Activated T-helper 2 cell treated with anti-CD3 and anti-CD28 coated beads, Interferon-gamma antibody, Interleukin-2, Interleukin-4, amounts not matched to agents 10 μg/mL and 5 μg/mL and 100 μg/mL, durations not matched to agents 14 hours and 24 hours and 36 hours (primary cell): ENCODE data around the gene HLA-A. TPM values are rescaled to one million over a fixed set of nuclear protein-coding genes. Genes with fewer than 3 reads are reported as not detected.

Experiments
- DNase-seq: peaks from one replicate; pipeline ENCODE4 v3.0.0; 2021; ENCODE audit warnings: low spot score
- H3K27ac Mint-ChIP-seq: one replicate; pipeline ENCODE4 v1.8.0; 2021; ENCODE audit warnings: mixed read lengths
- H3K27me3 Mint-ChIP-seq: one replicate; pipeline ENCODE4 v1.8.0; 2021; ENCODE audit warnings: low read depth, mixed read lengths
- H3K36me3 Mint-ChIP-seq: one replicate; pipeline ENCODE4 v1.8.0; 2021; ENCODE audit warnings: low read depth, mixed read lengths
- H3K4me1 Mint-ChIP-seq: one replicate; pipeline ENCODE4 v1.8.0; 2021; ENCODE audit warnings: low read depth, mixed read lengths
- H3K4me3 Mint-ChIP-seq: one replicate; pipeline ENCODE4 v1.8.0; 2021; ENCODE audit warnings: low read depth, mild to moderate bottlenecking, moderate library complexity, mixed read lengths
- H3K9me3 Mint-ChIP-seq: one replicate; pipeline ENCODE4 v1.8.0; 2021; ENCODE audit warnings: mixed read lengths
- intact Hi-C: fragments of 100-400 bp; cut with micrococcal nuclease; formaldehyde crosslinking; loops from one replicate; pipeline ENCODE4 v1.15.1; 2023
- total RNA-seq: library from RNA; stranded (reverse); gene quantifications from 2 replicates; pipeline ENCODE4 v1.2.3, GENCODE V29; 2022

HLA-A gene
- 1,569 and 1,592 TPM in 2 replicates for total RNA-seq

DNA sequence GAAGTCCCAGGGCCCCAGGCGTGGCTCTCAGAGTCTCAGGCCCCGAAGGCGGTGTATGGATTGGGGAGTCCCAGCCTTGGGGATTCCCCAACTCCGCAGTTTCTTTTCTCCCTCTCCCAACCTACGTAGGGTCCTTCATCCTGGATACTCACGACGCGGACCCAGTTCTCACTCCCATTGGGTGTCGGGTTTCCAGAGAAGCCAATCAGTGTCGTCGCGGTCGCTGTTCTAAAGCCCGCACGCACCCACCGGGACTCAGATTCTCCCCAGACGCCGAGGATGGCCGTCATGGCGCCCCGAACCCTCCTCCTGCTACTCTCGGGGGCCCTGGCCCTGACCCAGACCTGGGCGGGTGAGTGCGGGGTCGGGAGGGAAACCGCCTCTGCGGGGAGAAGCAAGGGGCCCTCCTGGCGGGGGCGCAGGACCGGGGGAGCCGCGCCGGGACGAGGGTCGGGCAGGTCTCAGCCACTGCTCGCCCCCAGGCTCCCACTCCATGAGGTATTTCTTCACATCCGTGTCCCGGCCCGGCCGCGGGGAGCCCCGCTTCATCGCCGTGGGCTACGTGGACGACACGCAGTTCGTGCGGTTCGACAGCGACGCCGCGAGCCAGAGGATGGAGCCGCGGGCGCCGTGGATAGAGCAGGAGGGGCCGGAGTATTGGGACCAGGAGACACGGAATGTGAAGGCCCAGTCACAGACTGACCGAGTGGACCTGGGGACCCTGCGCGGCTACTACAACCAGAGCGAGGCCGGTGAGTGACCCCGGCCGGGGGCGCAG, at the start of gene HLA-A:
Gene HLA-A (plus strand): TSS at position 258 of the 778 bp plus-strand sequence. CDS start 22 bp downstream, at position 280.
- no peaks in the 10 kb centered on the region for H3K27me3 Mint-ChIP-seq
- intact Hi-C loops, result loop anchor here (1.0 to 2.0 kb wide), 2 partner anchors 16 to 23 kb away; no protein-coding TSS in a partner anchor
- H3K4me1 Mint-ChIP-seq, result peaks cover 39% of the 10 kb centered on the region
- DNase-seq, result peak; percentile 85
- peak within 1 kb of the TSS; percentile 95 for H3K4me3 Mint-ChIP-seq
- peak within 1 kb of the TSS; percentile 99 for H3K27ac Mint-ChIP-seq
- no peaks in the 10 kb centered on the region for H3K9me3 Mint-ChIP-seq
- peaks cover 52% of the 10 kb centered on the region for H3K36me3 Mint-ChIP-seq

GRCh38 chr6:29892696-29893095, 49.6 kb upstream of the HLA-A start:
- peaks cover 5% of the 10 kb centered on the region for H3K4me1 Mint-ChIP-seq
- H3K9me3 Mint-ChIP-seq, result no peaks in the 10 kb centered on the region
- no peak overlapping the region for H3K4me3 Mint-ChIP-seq
- DNase-seq, result no peak
- no peak overlapping the region for H3K27ac Mint-ChIP-seq
- H3K36me3 Mint-ChIP-seq, result peaks cover 3% of the 10 kb centered on the region
- H3K27me3 Mint-ChIP-seq, result peaks cover 24% of the 10 kb centered on the region
- intact Hi-C loops, result no loop called here

DNA sequence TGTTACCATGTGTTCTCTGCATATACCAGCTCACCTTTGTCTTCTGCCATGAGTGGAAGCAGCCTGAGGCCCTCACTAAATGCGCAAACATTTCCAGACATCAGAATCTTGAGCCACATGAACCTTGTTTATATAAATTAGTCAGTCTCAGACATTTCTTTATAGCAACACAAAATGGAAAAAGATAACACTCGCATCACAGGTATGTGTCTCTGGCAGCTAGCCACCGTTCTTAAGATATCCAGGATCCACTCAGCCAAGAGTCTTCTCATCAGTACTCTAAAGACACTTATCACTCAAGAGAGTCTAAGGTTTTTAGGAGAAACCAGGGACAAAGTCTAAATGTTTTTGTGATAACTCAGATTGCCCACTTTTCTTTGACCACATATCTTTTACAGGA, 43.1 kb upstream of the HLA-A start:
- no peaks in the 10 kb centered on the region for H3K9me3 Mint-ChIP-seq
- no peaks in the 10 kb centered on the region for H3K4me1 Mint-ChIP-seq
- H3K27me3 Mint-ChIP-seq, result peaks cover 26% of the 10 kb centered on the region
- H3K36me3 Mint-ChIP-seq, result no peaks in the 10 kb centered on the region
- no peak overlapping the region for H3K4me3 Mint-ChIP-seq
- no peak for DNase-seq
- H3K27ac Mint-ChIP-seq, result no peak overlapping the region
- intact Hi-C loops, result no loop called here

DNA sequence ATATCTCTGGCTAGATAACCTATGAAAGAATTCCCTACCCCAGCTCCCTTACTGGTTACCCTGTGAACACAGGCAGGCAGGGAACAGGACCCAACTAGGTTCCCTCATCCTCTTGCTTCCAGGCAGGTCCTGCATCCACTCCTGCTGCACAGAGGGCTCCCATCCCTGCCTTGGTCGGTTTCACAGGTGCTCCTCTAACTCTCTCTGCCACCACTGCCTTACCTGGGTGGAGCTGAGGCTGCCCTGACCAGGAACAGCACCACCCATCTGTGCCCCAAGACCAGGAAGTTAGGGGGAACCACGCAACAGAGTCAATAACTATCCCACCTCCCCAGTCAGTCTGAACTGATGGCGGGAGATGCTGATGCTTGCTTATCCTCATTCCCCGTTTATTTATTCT, 37.0 kb upstream of the HLA-A start:
- DNase-seq, result no peak
- intact Hi-C loops, result no loop called here
- no peak overlapping the region for H3K4me3 Mint-ChIP-seq
- H3K36me3 Mint-ChIP-seq, result no peaks in the 10 kb centered on the region
- H3K27ac Mint-ChIP-seq, result no peak overlapping the region
- H3K27me3 Mint-ChIP-seq, result peaks cover 41% of the 10 kb centered on the region
- H3K4me1 Mint-ChIP-seq, result peaks cover 14% of the 10 kb centered on the region
- H3K9me3 Mint-ChIP-seq, result no peaks in the 10 kb centered on the region

- Mint-ChIP-seq H3K36me3 (no peaks in the 10 kb centered on the region), H3K27ac (no peak overlapping the region), H3K9me3 (no peaks in the 10 kb centered on the region), H3K4me3 (no peak overlapping the region), H3K4me1 (peaks cover 19% of the 10 kb centered on the region), H3K27me3 (peaks cover 36% of the 10 kb centered on the region)
- DNase-seq, result no peak
- intact Hi-C loops, result no loop called here
Observed at GRCh38 chr6:29907637-29908340, 34.5 kb upstream of the HLA-A start.

DNA sequence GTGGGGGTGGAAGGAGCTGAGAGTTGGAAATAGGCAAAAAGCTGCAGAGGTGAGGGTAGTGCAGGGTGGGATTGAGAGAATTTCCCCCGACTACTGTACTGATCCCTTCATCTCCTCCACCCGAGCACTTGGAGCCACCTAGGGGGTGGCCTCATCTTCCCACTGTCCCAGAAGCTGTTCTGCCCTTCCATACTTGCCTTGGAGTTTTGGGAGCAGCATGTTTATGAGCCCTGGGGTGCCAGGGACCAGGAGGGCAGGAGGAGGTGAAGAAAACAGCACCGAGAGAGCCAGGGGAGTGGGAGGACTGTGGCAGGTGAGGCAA, 34.0 kb upstream of the HLA-A start:
- intact Hi-C loops, result no loop called here
- Mint-ChIP-seq H3K4me1 (peaks cover 19% of the 10 kb centered on the region), H3K27me3 (peaks cover 33% of the 10 kb centered on the region), H3K4me3 (no peak overlapping the region), H3K9me3 (no peaks in the 10 kb centered on the region), H3K27ac (no peak overlapping the region), H3K36me3 (no peaks in the 10 kb centered on the region)
- no peak for DNase-seq

GRCh38 chr6:29908710-29909109, 33.6 kb upstream of the HLA-A start:
- no peaks in the 10 kb centered on the region for H3K36me3 Mint-ChIP-seq
- H3K27me3 Mint-ChIP-seq, result peaks cover 30% of the 10 kb centered on the region
- no peak overlapping the region for H3K27ac Mint-ChIP-seq
- DNase-seq, result no peak
- H3K4me3 Mint-ChIP-seq, result no peak overlapping the region
- H3K9me3 Mint-ChIP-seq, result no peaks in the 10 kb centered on the region
- peaks cover 19% of the 10 kb centered on the region for H3K4me1 Mint-ChIP-seq
- intact Hi-C loops, result no loop called here

DNA sequence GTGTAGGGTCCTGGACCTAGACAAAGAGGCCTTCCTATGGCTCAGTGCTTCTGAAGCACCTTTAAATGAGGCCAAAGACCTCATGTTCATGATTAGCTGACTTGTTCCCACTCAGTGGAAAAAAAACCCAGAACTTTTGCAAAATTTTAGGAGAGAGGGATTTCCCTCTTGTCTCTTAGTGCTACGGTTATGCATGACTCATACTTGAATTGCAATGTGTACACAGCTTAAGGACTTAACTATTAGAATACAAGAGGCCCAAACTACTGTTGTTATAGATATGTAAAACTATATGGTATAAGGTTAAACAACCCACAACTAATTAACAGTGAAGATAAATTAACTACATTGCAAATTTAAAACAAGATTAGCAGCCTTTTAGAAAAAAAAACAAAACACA, 32.3 kb upstream of the HLA-A start:
- no peak overlapping the region for H3K4me3 Mint-ChIP-seq

GRCh38 chr6:29912840-29913239, 29.5 kb upstream of the HLA-A start:
- Mint-ChIP-seq H3K36me3 (no peaks in the 10 kb centered on the region), H3K27me3 (peaks cover 9% of the 10 kb centered on the region), H3K27ac (no peak overlapping the region), H3K4me3 (no peak overlapping the region), H3K4me1 (peaks cover 14% of the 10 kb centered on the region), H3K9me3 (no peaks in the 10 kb centered on the region)
- intact Hi-C loops, result no loop called here
- no peak for DNase-seq

More for the DNA sequence above, 32.3 kb upstream of the HLA-A start:
- intact Hi-C loops, result no loop called here
- Mint-ChIP-seq H3K36me3 (no peaks in the 10 kb centered on the region), H3K27ac (no peak overlapping the region), H3K4me1 (peaks cover 19% of the 10 kb centered on the region), H3K9me3 (no peaks in the 10 kb centered on the region), H3K27me3 (peaks cover 22% of the 10 kb centered on the region)
- DNase-seq, result no peak

DNA sequence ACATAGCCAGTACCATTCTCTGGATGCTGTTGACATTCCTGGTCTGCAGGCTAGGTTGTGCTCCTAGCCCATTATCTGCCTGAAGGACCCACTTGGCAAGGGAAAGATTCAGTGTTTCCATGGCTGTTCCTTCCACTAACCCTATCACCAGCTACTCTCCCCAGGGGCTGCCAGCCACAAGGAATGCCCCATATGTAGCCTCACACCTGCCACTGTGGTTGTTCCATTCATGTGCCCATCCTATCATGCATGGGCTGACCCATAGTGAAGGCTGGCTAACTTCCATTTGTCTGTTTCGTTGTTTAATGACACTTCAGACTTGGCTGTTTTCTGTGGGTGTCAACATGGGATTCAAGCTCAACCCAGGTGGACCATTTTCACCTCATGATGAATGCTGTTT, 25.6 kb upstream of the HLA-A start:
- Mint-ChIP-seq H3K27me3 (peaks cover 32% of the 10 kb centered on the region), H3K4me3 (no peak overlapping the region), H3K9me3 (no peaks in the 10 kb centered on the region), H3K27ac (no peak overlapping the region), H3K36me3 (no peaks in the 10 kb centered on the region), H3K4me1 (peaks cover 5% of the 10 kb centered on the region)
- intact Hi-C loops, result no loop called here
- DNase-seq, result no peak

DNA sequence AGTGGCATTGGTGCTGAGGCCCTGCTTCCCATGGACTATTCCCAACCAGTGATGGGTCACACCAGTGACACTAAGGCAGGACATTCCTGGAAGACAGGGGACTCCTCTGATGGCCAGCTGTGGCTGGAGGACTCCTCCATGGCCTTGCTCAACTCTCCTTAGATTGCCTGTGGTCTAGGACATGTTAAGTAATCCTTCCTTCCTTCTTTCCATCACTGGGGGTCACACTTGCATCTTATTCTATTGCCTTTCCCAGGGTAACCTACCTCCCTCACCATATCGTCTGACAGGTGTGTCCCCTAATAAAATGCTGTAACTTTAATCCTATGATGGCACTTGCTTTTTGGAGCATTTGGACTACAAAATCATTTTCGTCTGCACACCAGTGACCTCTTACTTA, 24.5 kb upstream of the HLA-A start:
- intact Hi-C loops, result no loop called here
- DNase-seq, result no peak
- H3K36me3 Mint-ChIP-seq, result no peaks in the 10 kb centered on the region

DNA sequence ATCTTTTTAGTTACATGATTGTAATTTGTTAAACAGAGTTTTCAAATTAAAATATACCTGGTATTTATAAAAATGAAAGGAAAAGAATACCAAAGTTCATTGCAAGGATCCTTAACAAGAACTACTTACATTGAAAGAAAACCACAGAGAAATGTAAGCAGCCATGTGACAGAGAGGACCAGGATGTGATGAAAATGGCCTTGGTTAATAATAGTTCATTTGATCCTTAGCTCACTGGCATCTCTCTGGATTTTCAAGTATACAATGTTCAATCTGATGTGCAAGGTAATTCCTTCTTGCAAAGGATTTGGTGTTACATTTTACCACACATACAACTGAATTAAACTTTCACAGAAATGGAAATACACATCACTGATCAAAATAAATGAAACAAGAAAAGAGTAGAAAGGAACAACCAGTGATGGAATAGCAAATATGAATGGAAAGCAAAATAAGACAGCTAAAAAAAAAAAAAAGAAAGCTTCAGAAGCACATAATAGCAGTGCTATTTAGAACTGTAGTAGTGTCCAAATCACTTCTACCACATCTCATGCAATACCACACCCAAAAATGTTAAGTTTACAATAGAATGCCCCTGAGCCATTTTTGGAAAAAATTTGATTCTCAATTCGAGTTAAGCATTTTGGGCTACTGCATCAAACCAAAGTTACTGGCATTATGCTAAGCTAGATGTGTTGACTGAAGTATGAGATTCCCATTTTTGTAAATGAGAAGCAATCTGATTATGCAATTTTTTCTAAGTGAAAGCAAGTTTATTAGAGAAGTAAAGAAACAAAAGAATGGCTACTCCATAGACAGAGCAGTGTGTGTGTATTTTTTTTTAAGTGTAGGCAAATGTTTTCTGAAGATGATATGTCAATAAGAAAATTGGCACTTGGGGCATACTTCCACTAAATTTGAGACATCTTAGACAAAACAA, 22.6 kb upstream of the HLA-A start:
- DNase-seq, result no peak
- Mint-ChIP-seq H3K27ac (no peak overlapping the region), H3K4me3 (no peak overlapping the region), H3K27me3 (peaks cover 23% of the 10 kb centered on the region), H3K9me3 (peaks cover 3% of the 10 kb centered on the region), H3K4me1 (peaks cover 8% of the 10 kb centered on the region), H3K36me3 (no peaks in the 10 kb centered on the region)
- intact Hi-C loops, result loop anchor here (10.0 kb wide), 1 partner anchor 55 kb away; no protein-coding TSS in a partner anchor

More for the DNA sequence above, 24.5 kb upstream of the HLA-A start:
- H3K27me3 Mint-ChIP-seq, result peaks cover 23% of the 10 kb centered on the region
- H3K27ac Mint-ChIP-seq, result no peak overlapping the region
- H3K4me3 Mint-ChIP-seq, result no peak overlapping the region
- H3K4me1 Mint-ChIP-seq, result peaks cover 5% of the 10 kb centered on the region
- H3K9me3 Mint-ChIP-seq, result peaks cover 3% of the 10 kb centered on the region
